GM18505 (cell line): ENCODE measurements around the gene NAGLU.

Experiments
- ATAC-seq: cut with Tn5 transposase; IDR thresholded peaks from one replicate; pipeline ENCODE4 v1.9.1; 2021; ENCODE audit not compliant: unreplicated experiment
- POLR2A ChIP-seq: IDR thresholded peaks from 4 replicates; pipeline ENCODE4 v1.6.1; 2011; ENCODE audit warnings: borderline replicate concordance; ENCODE audit not compliant: insufficient read depth, insufficient read length; ENCODE audit errors: extremely low read depth

NAGLU gene

DNA sequence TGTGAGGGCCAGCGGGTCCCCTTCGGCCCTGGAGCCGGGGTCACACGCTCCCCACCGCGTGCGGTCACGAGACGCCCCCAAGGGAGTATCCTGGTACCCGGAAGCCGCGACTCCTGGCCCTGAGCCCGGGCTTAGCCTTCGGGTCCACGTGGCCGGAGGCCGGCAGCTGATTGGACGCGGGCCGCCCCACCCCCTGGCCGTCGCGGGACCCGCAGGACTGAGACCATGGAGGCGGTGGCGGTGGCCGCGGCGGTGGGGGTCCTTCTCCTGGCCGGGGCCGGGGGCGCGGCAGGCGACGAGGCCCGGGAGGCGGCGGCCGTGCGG lies at the start of gene NAGLU:
Gene NAGLU (plus strand): TSS at position 194 of the 324 bp plus-strand sequence. CDS start 32 bp downstream, at position 226.
- peak; percentile 80 for ATAC-seq
- TF ChIP-seq POLR2A = peak; percentile 80

DNA sequence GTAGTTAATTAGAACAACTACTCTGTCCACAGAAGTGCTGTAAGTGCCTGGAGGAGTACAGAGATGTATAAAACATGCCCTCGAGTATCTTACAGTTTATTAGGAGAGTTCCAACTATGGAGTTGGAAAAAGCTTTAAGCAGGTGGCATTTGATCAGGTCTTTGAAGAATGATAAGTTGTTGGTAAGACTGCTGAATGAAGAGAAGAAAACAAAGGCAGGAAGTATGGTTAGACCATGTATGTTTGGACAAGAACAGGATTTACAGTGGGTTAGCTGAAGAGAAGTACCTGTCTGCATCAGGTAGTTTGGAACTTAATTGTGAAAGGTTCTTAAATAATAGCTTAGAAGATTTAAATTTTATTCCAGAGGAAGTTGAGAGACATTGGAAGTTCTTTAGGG lies 48.0 kb upstream of the NAGLU start:
- TF ChIP-seq POLR2A = no peak
- no peak for ATAC-seq

DNA sequence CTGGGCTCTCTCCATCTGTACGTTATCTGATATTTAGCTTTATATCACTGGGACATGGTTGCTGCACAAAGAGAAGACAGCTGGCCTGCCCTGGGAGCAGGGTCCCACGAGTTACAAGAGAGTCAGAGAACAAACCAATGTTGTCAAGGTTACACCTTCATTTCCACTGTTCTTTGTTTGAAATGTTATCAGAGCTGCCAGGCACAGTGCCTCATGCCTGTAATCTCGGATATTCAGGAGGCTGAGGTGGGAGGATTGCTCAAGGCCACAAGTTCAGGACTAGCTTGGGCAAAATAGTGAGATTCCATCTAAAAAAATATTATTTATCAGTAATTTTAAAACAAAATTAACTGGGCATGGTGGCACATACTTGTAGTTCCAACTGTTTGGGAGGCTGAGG lies 42.7 kb upstream of the NAGLU start:
- ATAC-seq = no peak
- no peak for TF ChIP-seq POLR2A

DNA sequence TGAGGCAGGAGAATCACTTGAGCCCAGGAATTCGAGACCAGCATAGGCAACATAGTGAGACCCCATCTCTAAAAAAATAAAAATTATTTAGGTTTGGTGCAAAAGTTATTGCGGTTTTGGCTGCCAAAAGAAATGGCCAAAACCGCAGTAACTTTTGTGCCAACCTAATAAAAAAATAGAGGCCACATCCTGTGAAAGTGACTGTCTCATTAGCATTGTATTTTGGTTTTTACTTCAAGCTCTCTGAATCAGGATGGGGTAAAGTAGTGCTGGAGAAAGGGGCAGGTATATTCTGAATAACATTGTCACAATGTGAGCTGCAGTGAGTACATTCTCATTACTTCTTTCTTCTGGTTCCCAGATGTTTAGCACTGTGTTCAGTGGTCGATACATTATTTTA lies 41.4 kb upstream of the NAGLU start:
- TF ChIP-seq POLR2A = no peak
- no peak for ATAC-seq

DNA sequence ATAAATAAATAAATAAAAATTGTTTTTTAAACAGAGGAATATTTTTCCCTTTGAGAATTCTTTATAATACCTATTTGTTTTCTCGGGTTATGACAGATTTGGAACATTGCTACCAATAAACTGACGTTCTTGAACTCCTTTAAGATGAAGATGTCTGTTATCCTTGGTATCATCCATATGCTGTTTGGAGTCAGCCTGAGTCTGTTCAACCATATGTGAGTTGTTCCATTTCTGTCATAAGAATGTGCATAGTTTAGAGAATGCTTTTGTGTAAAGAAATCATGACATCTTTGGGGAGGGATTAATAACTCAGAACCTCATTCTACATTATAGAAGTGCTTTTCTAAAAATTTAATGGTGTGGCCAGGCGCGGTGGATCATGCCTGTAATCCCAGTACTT lies 37.2 kb upstream of the NAGLU start:
- ATAC-seq = no peak
- TF ChIP-seq POLR2A = no peak

DNA sequence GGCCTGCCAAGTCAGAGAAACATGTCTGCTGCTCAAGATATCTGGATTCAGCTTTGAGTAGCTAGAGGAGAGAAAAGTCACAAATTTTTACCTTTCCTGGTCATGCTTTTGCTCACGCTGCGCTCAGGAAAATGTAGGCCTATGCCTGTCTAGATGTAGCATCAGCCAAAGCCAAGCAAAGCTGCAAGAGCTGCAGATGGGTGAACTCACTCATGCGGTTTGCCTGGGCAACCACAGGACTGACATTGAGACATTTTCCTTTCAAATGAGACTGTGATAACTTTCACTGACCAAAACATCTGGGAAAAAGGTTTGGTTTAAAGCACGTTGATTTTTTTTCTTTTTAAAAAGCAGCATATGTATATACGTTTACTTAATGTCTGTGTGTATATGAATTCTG lies 34.0 kb upstream of the NAGLU start:
- no peak for TF ChIP-seq POLR2A
- no peak for ATAC-seq

DNA sequence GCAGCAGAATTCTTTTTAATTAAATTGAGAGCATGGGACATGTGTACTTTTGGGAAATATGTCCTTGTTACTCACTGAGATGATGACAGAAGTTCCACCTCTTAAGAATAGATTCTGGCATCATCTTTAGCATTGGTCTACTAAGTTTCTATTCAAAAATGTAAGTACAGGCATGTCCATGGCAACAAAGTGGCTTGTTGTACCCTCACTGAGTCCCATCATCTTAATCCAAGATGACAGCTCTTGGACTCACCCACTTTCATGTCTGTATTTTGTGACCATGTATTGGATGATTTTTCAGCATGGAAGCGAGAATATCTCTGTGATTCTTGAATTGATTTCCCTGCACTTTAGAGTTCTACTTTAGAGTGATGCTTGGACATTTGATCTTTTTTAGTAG lies 33.1 kb upstream of the NAGLU start:
- no peak for TF ChIP-seq POLR2A
- ATAC-seq = no peak

DNA sequence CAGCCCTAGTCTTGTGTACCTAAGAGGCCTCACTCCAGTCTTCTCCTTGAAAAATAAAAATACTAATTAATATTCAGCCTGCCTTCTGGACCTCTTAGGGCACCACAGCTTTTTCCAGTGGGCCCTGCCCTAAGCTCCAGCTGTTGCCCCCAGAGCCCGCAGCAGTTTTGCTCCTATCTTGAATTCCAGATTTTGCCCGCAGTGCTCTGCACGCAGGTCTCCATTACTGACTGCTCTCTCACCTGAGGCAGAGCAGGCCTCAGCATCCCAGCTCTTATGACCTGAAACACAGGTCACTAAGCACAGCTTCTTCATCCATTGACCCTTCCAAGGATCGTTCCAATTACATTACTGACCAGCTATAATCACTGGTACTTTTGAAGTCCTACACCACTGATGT lies 28.4 kb upstream of the NAGLU start:
- ATAC-seq = no peak
- no peak for TF ChIP-seq POLR2A

DNA sequence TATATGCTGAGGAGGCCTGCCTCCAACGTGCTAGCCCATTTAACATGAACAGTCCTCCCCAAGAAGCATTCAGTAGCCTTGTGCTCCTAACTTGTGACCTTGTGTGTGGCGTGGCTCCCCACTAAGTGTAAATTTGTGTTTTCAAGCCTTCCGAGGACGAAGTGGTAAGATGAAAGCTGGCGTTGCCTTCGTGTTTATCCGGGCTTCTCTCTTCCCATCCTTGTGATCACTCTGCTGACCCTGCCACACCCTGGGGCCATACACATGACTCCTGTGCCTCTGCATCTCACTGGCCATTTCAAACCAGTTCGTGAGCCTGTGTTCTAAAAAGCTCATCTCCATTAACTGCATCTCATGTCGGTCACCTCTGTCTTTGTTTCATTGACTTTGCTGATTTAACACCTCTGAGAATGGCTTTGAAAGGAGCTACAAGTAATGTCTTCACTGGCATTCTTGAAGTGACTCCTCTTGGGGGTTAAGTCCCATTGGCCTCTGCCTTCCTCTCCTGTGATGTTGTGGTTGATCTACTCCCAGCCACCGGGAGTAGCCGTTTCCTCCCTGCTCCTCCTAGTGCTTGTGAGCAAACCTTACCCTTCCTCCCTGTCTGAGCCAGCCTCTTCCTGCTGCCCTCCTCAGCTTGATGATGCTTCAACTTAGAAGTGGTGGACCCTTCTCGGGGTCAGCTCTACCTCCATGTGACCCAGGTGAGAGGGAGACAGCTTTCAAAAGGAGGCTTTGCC lies 27.4 kb upstream of the NAGLU start:
- no peak for ATAC-seq
- TF ChIP-seq POLR2A = no peak

DNA sequence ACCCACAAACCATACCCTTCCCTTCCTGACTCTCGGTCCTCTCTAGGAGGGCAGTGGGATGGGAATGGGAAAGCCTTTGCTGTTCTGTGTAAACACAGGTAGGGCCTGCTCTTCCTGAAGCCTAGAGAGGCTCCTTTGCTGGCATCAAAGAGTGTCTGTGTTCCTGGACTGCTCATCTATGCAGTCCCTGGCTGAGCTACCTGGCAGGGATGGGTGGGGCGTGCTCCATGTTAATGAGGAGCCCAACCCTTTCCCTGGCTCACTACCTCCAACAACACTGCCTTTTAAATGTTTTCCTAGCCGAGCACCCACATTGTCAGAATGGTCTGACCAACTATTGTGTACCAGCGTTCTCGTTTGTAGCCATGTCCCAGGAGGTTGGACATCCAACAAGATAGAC lies 26.6 kb upstream of the NAGLU start:
- no peak for ATAC-seq
- TF ChIP-seq POLR2A = no peak

DNA sequence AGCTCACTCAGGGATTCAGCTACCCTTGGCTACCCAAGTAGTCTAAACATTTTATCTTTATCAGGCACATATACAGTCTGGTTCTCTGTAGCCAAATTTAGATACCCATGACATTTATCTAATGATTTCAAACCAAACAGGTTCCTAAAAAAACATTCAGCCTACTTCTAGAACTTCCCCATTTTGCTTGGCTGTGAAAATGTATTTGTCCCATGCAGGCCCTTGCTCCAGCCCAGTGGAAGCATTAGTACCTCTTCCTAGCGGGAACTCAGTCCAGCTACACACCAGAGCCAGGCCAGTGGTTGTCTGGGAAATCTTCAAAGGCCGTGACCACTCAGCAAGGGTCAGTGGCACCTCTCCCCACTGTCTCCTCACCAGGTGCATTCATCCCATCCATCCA lies 26.2 kb upstream of the NAGLU start:
- TF ChIP-seq POLR2A = no peak

DNA sequence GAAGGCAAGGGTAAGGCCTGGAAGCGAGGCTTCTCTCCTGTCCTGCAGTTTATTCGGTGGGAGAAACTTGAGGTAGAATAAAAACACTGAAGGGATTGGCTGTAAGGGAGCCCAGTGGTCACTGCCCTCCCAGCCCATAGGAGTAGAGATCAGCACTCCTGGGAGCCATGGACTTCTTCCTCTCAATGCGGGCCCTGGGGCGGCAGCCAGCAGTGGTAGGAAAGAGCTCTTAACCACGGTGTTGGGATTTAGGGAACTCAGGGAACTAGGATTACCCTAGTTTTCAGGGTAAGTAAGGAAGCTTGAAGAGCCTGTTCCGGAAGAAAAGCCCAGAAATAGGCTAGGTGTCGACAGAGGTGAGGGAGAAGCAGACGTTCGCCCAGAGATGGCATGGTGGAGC lies 23.8 kb upstream of the NAGLU start:
- no peak for TF ChIP-seq POLR2A
- no peak for ATAC-seq

More for the DNA sequence above, 26.2 kb upstream of the NAGLU start:
- no peak for ATAC-seq

DNA sequence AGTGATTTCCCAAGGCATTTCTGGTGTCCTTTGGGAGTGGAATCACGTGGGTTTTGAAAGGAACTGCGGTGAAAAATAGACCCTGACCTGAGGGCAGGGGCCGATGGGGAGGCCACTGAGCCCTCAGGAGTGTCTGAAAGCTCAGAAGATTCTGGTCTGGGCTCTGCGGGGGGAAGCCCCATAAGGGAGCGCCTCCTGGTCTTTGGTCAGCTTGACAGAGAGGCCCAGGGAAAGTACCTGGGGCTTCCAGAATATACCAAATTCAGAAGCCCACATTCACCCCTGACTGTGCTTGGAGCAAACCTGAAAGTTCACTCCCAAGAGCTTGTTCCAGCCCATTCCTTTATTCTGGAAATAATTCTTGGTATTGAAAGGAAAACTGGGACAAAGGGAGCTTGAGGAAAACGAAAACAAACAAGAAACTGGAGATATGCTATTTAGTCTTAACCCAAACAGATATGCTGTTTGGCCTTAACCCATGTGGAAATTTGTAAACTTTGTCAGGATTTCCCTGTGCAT lies 23.2 kb upstream of the NAGLU start:
- ATAC-seq = no peak
- no peak for TF ChIP-seq POLR2A

DNA sequence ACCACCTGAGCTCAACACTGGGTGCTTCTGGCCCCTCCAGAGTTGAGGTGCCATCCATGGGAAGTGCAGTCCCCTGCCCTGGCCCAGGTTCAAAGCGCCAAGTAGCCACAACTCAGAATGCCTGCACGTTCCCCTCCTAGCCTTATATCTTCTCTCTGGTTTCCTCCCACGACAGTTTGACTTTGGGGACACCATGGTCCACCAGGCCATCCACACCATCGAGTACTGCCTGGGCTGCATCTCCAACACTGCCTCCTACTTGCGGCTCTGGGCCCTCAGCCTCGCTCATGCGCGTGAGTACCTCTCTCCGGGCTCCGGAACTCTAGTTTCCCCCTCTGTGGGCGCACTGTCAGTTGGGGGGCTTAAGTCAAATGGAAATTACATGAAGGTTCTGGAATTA lies 22.4 kb upstream of the NAGLU start:
- no peak for ATAC-seq
- no peak for TF ChIP-seq POLR2A

DNA sequence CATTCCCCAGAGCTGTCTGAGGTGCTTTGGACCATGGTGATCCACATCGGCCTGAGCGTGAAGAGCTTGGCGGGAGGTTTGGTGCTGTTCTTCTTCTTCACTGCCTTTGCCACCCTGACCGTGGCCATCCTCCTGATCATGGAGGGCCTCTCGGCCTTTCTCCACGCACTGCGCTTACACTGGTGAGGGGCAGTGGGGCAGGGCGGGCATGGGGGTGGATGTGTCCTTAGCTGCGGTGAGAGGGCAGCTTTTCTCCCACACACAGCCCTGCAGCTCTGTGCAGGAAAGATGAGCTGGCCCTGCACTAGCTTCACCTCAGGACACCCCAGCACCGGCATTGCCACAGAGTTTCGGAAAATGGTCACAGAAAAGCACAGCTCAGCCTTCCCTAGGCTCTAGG lies 21.8 kb upstream of the NAGLU start:
- no peak for TF ChIP-seq POLR2A
- ATAC-seq = no peak
